Left hindlimb (tissue), 1 donor: Measurements from ENCODE around the gene GGT6.

Experiments used
- DNase-seq: peaks from one replicate; pipeline ENCODE4 v3.0.0-alpha.2; 2018

GGT6 gene

DNA sequence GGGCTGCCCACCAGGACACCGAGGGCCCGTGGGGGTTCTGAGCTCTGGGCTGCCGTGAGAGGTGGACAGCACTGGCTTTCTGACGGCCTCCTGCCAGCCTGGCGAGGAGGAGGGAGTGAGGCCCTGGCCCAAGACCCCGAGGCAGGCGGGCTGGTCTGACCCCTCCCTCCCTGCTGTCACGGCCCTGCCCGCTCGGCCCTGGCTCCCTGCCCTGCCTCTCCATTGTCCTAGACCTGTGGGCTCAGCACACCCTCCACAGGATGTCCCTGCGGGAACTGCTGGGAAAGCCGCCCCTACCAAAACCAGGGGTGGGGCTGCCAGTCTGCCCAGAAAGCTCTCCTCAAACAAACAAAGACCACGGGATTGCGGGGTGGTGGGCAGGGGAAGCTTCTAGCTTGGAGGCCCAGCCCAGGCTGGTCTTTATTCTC is 41.0 kb downstream of the GGT6 start:
- peak; percentile 71 for DNase-seq

GRCh38 chr17:4518901-4519300 is 41.5 kb downstream of the GGT6 start:
- no peak for DNase-seq

DNA sequence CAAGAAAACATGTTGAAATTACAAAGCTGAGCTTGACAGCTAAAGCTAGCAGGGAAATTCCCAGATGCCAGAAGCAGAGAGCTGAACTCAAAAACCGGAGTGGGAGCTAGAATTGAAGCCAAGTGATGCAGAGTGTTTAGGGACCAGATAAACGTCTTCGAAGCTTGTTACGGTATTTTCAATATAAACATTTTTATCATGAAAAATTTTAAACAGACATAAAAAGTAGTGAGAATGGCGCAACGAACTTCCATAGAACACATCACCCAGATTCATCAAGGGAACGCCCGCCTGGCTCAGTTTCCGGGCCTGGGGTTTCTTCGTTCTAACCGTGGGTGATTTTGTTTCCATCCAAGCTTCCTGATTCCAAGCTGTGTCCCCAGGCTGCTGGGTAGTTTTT is 43.6 kb downstream of the GGT6 start:
- no peak for DNase-seq

GRCh38 chr17:4515501-4515900 is 44.9 kb downstream of the GGT6 start:
- no peak for DNase-seq

DNA sequence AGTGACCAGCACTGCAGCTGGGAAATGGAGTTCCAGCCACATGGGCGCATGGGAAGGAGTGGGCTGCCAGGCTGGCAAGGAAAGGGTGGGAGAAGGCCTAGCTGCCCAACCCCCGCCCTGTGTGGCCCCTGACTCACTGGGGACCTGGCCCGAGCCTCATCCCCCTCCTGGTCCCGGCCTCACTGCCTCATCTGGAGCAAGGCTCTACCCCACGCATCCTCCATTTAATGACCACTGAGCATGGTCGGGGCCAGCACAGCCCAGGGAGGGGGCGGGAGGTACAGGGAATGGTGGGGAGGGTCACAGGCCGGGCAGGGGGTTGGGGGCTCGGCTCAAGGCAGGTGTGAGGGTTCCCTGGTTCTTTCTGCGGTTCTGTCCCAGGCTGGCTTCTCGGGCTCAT is 45.6 kb downstream of the GGT6 start:
- DNase-seq, result no peak

GRCh38 chr17:4514206-4514605 is 46.2 kb downstream of the GGT6 start:
- DNase-seq, result no peak

- no peak for DNase-seq
Observed at GRCh38 chr17:4513113-4514032, 47.0 kb downstream of the GGT6 start.

DNA sequence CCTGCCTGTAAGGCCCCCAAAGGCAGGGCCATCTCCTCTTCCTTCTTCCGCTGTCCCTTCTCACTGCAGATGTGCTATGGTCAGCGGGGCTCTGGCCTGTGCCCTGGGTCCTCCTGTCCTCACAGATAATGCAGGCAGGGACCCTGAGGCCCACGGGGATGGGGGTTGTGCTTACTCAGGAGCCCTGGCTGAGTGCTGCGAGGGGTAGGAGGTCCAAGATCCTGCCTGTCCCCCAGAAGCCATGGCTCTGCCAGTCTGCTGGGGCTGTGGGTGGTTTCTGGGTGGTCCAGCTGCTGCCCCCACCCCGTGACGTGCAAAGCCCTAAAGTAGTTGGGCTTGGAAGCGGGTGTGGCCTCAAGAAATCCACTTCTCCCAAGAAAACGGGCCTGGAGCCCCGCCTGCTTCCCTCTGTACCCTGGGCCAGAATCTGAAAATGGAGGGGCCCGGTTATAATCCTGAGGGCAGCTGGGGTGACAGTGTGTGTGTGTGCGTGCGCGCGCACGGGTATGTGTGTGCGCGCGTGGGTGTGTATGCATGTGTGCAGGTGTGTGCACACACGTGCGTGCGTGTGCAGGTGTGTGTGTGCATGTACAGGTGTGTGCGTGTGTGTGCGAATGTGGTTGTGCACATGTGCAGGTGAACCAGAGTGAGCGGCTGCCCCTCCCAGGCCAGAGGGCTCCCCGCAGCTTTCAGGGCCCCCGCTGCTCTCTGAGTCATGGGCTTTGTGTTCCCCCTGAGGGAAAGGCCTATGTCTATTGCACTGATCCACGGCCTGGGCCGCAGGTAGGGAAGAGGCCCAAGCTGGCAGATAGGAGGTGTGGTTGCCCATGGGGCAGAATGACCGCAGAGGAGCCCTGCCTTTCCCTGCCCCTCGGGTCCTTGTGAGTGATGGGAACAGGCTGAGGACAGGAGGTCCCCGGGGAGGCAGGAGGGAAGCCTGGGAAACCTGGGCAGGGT is 47.9 kb downstream of the GGT6 start:
- DNase-seq, result no peak

DNA sequence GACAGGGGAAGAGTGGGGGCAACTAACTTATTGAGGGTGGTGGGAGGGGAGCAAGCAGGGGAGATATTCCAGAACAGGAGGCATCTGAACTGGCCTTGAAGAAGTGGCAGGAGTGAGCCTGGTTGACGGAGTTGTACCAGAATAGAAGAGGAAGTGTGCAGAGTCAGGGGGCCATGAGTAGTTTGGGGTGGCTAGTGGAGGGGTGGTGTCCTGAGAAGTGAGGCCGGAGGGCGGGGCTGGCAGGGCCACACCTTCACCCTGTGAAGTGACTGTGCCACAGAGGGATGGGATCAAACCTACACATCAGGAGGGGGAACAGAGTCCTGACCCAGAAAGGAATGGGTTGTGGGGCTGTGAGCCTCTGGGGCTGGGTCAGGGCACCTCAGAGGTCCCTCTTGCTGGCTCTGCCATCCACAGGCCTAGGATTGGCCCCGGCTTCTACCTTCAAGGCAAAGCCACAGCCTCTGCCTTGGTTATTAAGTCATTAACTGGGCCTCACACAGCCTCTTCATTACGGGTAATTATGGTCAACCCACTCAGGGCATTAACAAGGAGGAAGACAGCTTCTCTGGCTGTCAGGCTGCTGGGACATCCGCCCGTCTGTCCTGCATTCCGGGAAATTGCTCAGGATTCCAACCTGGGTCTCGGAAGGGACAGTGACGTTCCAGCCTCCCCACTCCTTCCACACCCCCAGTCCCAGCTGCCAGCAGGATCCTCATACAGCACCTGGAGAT is 49.0 kb downstream of the GGT6 start:
- DNase-seq, result no peak

- no peak for DNase-seq
Observed at GRCh38 chr17:4510618-4510941, 49.8 kb downstream of the GGT6 start.

DNA sequence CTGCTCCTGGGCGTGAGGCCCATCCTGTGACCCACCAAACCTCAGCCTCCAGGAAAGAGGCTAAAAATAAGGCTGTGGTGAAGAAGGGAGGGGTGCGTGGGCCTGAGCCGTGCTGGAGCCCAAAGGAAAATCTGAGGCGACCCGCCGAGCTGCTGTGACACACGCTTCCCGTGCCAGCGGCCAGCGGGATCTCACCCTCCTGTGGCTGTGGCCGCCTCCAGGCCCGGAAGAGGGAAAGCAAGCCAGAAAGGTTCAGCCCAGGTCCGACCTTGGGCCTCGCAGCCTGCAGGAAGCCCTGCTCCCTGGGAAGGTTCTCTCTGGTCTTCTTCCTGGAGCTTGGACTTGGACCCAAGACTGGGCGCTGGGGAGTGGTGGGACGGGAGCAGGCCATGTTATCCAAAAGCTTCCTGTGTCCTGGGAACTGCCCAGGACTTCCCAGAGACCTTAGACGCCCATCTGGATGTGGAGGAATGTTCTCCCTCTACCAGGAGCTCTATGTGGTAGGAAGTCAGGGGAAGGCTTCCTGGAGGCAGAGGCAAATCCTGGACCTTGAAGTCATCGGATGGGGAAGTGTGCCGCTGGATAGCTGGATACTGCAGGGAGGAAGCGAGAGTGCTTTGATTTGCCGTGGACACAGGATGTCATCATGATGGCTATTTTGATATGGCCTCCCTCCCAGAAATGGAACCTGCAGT is 50.3 kb downstream of the GGT6 start:
- DNase-seq, result peak; percentile 85

GRCh38 chr17:4509401-4509800 is 51.0 kb downstream of the GGT6 start:
- no peak for DNase-seq

DNA sequence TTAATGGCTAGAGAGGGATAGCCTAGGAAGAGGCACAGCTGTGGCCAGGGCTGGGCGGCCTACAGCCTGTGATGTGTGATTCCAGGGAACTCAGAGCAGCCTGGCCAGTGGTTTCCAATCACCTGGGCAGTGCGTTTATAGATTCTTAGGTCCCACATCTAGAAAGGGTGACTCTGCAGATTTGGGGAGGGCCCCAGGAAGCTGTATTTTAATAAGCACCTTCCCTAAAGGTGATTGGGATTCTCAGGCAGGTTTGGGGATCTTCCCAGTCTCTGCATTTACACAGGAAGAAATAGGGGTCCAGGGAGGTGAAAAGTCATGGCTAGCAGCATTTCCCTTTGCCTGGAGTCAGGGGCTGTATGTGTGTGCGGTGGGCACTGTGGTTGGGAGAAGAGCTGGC is 52.2 kb downstream of the GGT6 start:
- no peak for DNase-seq

DNA sequence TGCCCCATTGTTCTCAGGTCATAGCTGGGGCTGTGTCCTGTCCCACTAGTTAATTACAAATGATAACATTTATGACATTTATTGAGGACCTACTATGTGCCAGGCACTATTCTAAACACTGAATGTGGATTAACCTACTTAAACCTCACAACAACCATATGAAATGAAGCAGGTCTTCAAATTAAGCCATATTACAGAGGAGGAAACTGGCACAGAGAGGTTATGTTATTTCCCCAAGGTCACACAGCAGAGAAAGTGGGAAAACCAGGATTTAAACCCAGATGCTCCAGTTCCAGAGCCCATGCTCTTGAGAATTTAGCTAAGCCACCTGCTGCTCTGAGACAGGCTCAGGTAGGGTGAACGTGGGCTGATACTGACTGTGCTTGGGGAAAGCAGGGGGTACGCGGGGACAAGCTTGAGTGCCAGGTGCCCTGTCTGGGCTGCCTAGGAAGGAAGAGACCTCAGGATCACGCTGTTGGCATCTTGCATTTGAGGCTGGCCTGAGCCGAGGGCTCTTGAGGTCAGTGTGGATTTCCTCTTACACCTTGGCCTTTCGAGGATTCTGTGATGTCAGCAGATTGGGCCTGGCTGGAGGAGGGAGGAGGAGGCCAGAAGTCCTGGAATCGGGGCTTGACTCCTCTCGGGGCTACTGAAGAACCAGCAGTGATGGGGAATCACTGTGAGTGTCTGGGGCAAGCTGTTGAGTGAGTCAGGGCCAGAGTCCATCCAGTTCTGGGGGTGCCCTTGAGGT is 52.8 kb downstream of the GGT6 start:
- DNase-seq, result no peak
